ENCODE results near the gene MACIR.

DNA sequence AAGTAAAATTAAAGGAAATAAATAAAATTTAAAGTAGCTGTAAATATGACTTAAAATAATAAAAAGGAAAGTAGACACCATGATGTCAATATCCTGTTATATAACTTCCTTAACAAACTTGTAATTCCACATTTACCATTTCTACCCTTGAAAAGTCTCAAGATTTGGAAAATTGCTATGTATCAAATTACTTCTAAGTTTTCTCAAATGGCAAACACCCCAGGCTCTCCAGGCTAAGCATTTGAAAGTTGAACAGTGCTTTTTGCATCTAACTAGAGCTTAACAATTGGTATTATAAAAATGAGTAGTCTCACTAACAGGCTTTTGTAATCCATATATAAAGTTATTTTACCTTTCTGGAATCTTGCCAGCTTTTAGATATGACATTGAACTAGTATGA is 41.5 kb upstream of the MACIR start:
- TF ChIP-seq, protein P1, sequence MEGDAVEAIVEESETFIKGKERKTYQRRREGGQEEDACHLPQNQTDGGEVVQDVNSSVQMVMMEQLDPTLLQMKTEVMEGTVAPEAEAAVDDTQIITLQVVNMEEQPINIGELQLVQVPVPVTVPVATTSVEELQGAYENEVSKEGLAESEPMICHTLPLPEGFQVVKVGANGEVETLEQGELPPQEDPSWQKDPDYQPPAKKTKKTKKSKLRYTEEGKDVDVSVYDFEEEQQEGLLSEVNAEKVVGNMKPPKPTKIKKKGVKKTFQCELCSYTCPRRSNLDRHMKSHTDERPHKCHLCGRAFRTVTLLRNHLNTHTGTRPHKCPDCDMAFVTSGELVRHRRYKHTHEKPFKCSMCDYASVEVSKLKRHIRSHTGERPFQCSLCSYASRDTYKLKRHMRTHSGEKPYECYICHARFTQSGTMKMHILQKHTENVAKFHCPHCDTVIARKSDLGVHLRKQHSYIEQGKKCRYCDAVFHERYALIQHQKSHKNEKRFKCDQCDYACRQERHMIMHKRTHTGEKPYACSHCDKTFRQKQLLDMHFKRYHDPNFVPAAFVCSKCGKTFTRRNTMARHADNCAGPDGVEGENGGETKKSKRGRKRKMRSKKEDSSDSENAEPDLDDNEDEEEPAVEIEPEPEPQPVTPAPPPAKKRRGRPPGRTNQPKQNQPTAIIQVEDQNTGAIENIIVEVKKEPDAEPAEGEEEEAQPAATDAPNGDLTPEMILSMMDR (IDR thresholded peaks at IDR 0.05) = no peak
- no peak for TF ChIP-seq POLR2A (IDR thresholded peaks at IDR 0.05)
